Middle frontal gyrus (tissue), 1 donor: ENCODE results near the gene CORO1A.
"Not testable (repeated sequence)": the region's sequence is repeated elsewhere in the genome, so short reads cannot be mapped to it uniquely, and the experiment has no call there.

ENCODE experiments used
- DNase-seq: peaks from one replicate; pipeline ENCODE4 v3.0.0-alpha.2; 2015; ENCODE audit warnings: low spot score; ENCODE audit errors: extremely low spot score

CORO1A gene

GRCh38 chr16:30199608-30200343, 16.4 kb downstream of the CORO1A start:
- DNase-seq: not testable (repeated sequence)

GRCh38 chr16:30205541-30206236, 22.3 kb downstream of the CORO1A start:
- DNase-seq: not testable (repeated sequence)

DNA sequence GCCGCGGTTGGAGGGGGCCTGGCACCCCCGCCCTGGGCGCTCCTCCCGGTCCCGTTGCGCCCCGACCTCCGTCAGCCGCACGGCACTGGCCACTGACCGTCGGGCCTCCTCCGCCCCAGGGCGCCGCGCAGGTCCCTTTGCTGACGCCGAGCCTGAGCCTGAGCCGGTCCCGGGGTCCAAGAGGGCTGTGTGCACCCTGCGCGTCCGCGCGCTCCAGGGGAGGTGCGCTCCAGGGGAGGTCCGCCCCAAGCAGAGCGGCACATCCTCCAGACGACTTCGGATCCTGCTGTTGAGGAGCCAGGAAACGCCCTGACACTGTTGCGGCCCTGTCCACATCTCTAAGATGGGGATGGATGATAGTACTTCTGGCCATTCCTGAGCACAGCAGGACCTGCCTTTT, 22.9 kb downstream of the CORO1A start:
- DNase-seq: not testable (repeated sequence)

DNA sequence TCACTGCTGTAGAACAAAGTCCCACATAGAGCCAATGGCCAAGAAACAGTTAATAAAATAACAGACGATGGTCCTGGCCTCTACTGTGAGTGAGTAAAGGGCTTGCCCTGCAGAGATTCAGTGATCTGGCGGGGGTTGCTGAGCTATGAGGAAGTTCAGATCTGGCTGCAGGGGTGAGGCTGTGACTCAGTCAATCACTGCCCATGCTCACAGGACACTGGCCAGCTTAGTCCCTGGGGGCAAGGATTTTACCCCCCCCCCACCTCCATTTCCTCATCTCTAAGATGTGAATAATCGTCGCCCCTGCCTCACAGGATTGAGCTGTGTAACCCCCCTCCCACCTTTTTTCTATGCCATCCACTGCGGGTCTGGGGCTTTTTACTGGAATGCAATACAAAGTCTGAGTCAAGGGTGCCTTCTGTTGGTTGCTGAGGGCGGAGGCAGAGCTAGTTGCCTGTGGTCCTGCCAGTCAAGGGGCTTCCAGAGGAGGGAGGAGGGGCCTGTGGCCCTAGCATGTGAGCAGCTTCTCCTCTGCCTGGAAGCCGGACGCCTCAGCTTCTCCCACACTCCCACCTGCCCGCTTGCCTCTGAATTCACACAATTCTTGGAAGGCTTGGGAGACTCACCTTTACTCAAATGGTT, 23.8 kb downstream of the CORO1A start:
- DNase-seq: not testable (repeated sequence)

GRCh38 chr16:30209032-30209431, 25.6 kb downstream of the CORO1A start:
- DNase-seq: not testable (repeated sequence)

DNA sequence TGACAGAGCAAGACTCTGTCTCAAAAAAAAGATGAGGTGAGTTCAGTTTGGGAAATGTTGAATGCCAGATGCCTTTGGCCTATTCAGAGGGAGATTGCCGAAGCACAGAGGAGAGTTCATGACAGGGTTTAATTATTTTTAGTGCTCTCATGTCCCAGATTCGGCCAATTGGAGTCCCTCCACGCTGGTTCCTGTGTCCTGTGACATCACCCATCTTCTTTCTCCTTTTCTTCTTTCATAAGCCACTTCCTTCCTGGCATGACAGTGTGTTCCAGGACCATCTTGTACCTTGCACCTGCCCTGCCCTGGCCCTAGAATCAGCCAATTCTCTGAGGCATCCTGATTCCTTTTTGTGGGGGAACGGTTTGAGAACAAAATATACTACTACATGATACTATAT, 28.0 kb downstream of the CORO1A start:
- DNase-seq: not testable (repeated sequence)

DNA sequence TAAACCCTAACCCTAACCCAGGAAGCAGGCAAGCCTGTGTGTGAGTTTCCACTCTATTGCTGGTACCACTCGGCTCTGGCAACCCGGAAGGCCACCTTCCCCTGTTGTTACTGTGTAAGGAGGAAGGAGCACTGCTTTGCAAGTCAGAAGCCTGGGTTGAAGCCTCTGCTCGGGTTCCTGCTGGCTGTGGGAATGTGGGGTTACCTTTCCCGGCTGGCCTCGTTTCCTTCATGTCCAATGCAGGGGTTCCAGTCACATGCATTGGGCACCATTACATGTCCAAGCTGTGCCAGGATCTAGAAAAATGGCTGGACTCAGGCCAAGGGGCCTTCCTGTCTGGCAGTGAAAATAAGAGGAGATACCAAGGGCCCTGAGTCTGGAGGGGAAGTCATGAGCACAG, 33.7 kb downstream of the CORO1A start:
- DNase-seq: not testable (repeated sequence)
